Measurements from ENCODE around the gene PAPPA2. TPM values are rescaled to one million over a fixed set of nuclear protein-coding genes. Genes with fewer than 3 reads are reported as not detected.

Gene PAPPA2
- total and polyA plus RNA-seq, 5 donors, result 0.18 to 1.1 (median 0.74) TPM

DNA sequence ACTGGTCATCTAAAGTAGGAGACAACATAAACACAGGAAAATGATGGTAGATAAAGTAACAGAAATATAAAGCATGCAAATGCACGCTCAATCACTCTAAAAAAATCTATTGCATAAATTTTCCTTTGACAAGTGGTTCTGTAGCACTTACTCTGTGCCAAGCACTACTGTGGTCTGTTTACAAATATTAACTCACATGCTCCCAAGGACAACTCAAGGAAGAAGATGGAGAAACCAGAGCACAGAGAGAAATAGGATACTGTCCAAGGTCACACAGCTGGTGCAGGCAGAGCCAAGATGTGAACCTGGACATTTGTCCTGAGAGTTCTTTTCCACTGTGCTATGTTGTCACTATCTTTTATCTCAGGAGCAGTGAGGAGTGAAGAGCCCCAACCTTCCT, 105.2 kb downstream of the PAPPA2 start:
- H3K4me3 ChIP-seq (ENCODE audit: low read length), result no peak overlapping the region
- no peak overlapping the region for H3K27ac ChIP-seq (ENCODE audit: low read length)
- ATAC-seq (no peak), DNase-seq (no peak)
- H3K9me3 ChIP-seq (ENCODE audit: control insufficient read depth, low read length), result no peaks in the 10 kb centered on the region
- H3K27me3 ChIP-seq (ENCODE audit: control insufficient read depth, insufficient read depth), result no peaks in the 10 kb centered on the region
- 74% methylated on average over 1 of the region's 1 CpG for WGBS
- no peaks in the 10 kb centered on the region for H3K4me1 ChIP-seq (ENCODE audit: control insufficient read depth, insufficient read depth, low read length)
- intact Hi-C loops (cut with DNase I), result loop anchor here in 1 of 4 donors (5.0 kb wide), 1 partner anchor 124 kb away; no protein-coding TSS in a partner anchor

DNA sequence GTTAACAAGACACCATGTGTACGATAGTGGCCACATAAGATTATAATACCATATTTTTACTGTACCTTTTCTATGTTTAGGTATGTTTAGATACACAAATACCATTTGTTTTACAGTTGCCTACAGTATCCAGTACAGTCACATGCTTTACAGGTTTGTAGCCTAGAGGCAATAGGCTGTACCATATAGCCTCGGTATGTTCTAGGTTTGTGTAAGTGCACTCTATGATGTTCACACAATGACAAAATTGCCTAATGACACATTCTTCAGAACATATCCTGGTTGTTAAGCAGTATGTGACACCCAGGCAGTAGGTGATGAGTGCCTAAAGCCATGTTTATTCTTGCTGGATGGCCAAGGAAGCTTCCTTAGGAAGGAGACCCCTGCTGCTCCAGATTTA, 111.8 kb downstream of the PAPPA2 start:
- Histone ChIP-seq H3K9me3 (ENCODE audit: control insufficient read depth, low read length) (no peaks in the 10 kb centered on the region), H3K27me3 (ENCODE audit: control insufficient read depth, insufficient read depth) (no peaks in the 10 kb centered on the region), H3K4me3 (ENCODE audit: low read length) (no peak overlapping the region), H3K4me1 (ENCODE audit: control insufficient read depth, insufficient read depth, low read length) (no peaks in the 10 kb centered on the region), H3K27ac (ENCODE audit: low read length) (no peak overlapping the region)
- ATAC-seq, result no peak
- DNase-seq, result no peak
- 91% methylated on average over 2 of the region's 2 CpGs for WGBS
- intact Hi-C loops (cut with DNase I), result loop anchor here in 1 of 4 donors (10.0 kb wide), 1 partner anchor 110 kb away; no protein-coding TSS in a partner anchor

DNA sequence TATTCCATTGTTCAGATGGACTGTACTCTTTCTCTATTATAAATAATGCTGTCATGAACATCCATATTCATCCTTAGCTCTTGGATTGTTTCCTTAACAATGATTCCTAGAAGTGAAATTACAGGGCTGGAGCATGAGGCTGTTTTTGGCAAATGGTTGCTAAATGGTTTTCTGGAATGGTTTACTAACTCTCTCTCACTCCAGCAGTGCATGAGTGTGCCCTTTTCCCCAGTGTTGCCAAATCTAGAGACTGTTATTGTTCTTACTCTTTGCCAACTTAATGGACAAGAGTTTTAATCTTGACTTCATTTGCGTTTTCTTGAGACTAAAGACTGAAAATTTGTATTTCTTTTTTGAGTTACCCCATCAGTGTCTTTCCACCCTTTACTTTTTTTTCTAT, 113.0 kb downstream of the PAPPA2 start:
- intact Hi-C loops (cut with DNase I), result loop anchor here in 1 of 4 donors (10.0 kb wide), 1 partner anchor 109 kb away; no protein-coding TSS in a partner anchor

DNA sequence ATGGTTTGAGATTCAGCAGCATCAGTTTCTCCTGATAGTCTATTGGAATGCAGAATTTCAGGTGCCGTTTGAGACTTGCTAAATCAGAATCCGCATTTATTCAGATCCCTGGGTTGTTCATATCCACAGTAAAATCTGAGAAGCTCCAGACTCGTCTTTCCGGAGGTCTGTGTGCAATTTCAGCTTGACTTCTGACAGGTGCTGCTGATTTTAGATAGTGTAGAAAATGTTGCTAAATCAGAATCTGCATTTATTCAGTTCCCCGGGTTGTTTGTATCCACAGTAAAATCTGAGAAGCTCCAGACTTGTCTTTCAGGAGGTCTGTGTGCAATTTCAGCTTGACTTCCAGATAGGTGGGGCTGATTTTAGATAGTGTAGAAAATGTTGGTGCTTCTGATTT, 113.7 kb downstream of the PAPPA2 start:
- intact Hi-C loops (cut with DNase I), result loop anchor here in 1 of 4 donors (10.0 kb wide), 1 partner anchor 108 kb away; no protein-coding TSS in a partner anchor
- ATAC-seq (no peak), DNase-seq (no peak)
- Histone ChIP-seq H3K9me3 (ENCODE audit: control insufficient read depth, low read length) (no peaks in the 10 kb centered on the region), H3K27ac (ENCODE audit: low read length) (no peak overlapping the region), H3K4me3 (ENCODE audit: low read length) (no peak overlapping the region), H3K4me1 (ENCODE audit: control insufficient read depth, insufficient read depth, low read length) (no peaks in the 10 kb centered on the region), H3K27me3 (ENCODE audit: control insufficient read depth, insufficient read depth) (no peaks in the 10 kb centered on the region)
- 70% methylated on average over 5 of the region's 5 CpGs for WGBS

More for the DNA sequence above, 113.0 kb downstream of the PAPPA2 start:
- Histone ChIP-seq H3K27ac (ENCODE audit: low read length) (no peak overlapping the region), H3K4me1 (ENCODE audit: control insufficient read depth, insufficient read depth, low read length) (no peaks in the 10 kb centered on the region), H3K9me3 (ENCODE audit: control insufficient read depth, low read length) (no peaks in the 10 kb centered on the region), H3K4me3 (ENCODE audit: low read length) (no peak overlapping the region), H3K27me3 (ENCODE audit: control insufficient read depth, insufficient read depth) (no peaks in the 10 kb centered on the region)
- DNase-seq, result no peak
- ATAC-seq, result no peak
- 63% methylated on average over 1 of the region's 1 CpG for WGBS

DNA sequence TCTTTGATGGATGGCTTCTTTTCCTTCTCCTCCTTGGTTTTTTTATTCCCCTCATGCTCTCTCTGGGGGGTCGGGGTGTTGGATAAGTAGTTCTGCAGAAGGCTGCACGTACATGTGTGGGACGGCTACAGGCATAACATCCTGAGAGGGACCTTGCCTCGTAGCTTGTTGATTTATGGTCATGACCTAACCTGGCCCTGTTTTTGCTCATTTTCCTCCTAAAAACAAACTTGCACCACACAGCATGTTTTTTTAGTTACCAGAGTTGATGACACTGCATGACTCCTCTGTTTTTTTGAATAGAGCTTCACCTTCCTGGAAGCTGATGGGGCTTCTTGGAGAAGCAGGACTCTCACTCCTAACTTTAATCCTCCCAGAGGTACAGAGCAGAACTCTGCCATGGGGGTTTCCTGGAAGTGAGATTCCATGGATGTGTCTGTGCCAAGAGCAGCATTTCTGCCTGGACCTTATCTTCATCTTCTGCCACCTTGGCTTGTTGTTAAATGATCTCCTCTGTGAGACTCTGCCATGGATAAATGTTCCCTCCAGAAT, 114.7 kb downstream of the PAPPA2 start:
- no peak for ATAC-seq
- no peaks in the 10 kb centered on the region for H3K27me3 ChIP-seq (ENCODE audit: control insufficient read depth, insufficient read depth)
- H3K4me1 ChIP-seq (ENCODE audit: control insufficient read depth, insufficient read depth, low read length), result no peaks in the 10 kb centered on the region
- no peak overlapping the region for H3K27ac ChIP-seq (ENCODE audit: low read length)
- intact Hi-C loops (cut with DNase I), result loop anchor here in 1 of 4 donors (10.0 kb wide), 1 partner anchor 107 kb away; no protein-coding TSS in a partner anchor
- 38% methylated on average over 4 of the region's 4 CpGs for WGBS
- no peak overlapping the region for H3K4me3 ChIP-seq (ENCODE audit: low read length)
- no peaks in the 10 kb centered on the region for H3K9me3 ChIP-seq (ENCODE audit: control insufficient read depth, low read length)
- DNase-seq, result no peak

DNA sequence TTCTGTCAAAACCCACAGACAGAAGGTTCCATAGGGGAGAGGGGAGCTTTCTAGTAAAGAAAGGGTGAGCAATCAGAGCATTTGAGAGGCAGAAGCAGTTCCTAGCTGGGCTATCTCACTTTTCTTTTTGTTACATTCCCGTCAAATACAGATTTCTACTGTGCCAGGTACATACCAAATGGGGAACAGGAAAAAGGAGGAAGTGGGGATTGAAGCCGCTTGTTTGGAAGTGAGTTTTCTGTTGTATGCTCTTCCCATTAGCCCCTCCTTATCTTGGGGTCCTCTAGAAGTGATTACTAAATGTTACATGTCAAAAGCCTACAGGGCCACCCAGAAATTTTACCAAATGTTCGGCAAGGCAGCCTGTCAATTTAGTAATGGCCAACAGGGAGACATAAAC, 116.1 kb downstream of the PAPPA2 start:
- Histone ChIP-seq H3K4me3 (ENCODE audit: low read length) (no peak overlapping the region), H3K9me3 (ENCODE audit: control insufficient read depth, low read length) (no peaks in the 10 kb centered on the region), H3K27ac (ENCODE audit: low read length) (no peak overlapping the region), H3K27me3 (ENCODE audit: control insufficient read depth, insufficient read depth) (no peaks in the 10 kb centered on the region), H3K4me1 (ENCODE audit: control insufficient read depth, insufficient read depth, low read length) (no peaks in the 10 kb centered on the region)
- DNase-seq, result no peak
- WGBS, result 58% methylated on average over 3 of the region's 3 CpGs
- ATAC-seq, result no peak
- intact Hi-C loops (cut with DNase I), result loop anchor here in 1 of 4 donors (10.0 kb wide), 1 partner anchor 106 kb away; no protein-coding TSS in a partner anchor

DNA sequence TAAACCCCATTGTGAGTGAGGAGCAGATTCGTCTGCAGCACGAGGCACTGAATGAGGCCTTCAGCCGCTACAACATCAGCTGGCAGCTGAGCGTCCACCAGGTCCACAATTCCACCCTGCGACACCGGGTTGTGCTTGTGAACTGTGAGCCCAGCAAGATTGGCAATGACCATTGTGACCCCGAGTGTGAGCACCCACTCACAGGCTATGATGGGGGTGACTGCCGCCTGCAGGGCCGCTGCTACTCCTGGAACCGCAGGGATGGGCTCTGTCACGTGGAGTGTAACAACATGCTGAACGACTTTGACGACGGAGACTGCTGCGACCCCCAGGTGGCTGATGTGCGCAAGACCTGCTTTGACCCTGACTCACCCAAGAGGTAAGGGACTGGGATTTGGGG, 132.2 kb downstream of the PAPPA2 start:
- Histone ChIP-seq H3K27me3 (ENCODE audit: control insufficient read depth, insufficient read depth) (no peaks in the 10 kb centered on the region), H3K27ac (ENCODE audit: low read length) (no peak overlapping the region), H3K4me3 (ENCODE audit: low read length) (no peak overlapping the region), H3K9me3 (ENCODE audit: control insufficient read depth, low read length) (no peaks in the 10 kb centered on the region), H3K4me1 (ENCODE audit: control insufficient read depth, insufficient read depth, low read length) (no peaks in the 10 kb centered on the region)
- WGBS, result 89% methylated on average over 16 of the region's 16 CpGs
- intact Hi-C loops (cut with DNase I), result no loop called here
- no peak for DNase-seq
- ATAC-seq, result no peak

DNA sequence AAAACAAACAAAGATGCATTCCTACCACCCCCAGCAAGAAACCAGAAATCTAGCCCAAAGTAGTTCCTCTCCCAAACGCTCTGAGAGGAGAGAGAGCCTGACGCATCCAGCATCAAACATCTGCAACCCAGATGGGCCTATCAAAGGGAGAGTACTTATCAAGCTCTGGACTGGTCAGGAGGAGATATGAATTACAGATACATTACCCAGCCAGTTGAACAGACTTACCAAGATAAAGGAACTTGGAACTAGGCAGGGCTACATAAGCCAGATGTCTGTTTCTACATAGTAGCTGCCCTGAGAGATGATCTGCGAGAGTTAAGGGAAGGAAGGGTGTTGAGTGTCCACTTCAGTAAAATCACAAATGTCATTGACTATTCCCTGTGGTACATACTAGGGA, 138.4 kb downstream of the PAPPA2 start:
- no peaks in the 10 kb centered on the region for H3K27me3 ChIP-seq (ENCODE audit: control insufficient read depth, insufficient read depth)
- no peak overlapping the region for H3K27ac ChIP-seq (ENCODE audit: low read length)
- H3K9me3 ChIP-seq (ENCODE audit: control insufficient read depth, low read length), result no peaks in the 10 kb centered on the region
- H3K4me3 ChIP-seq (ENCODE audit: low read length), result no peak overlapping the region
- intact Hi-C loops (cut with DNase I), result no loop called here
- no peaks in the 10 kb centered on the region for H3K4me1 ChIP-seq (ENCODE audit: control insufficient read depth, insufficient read depth, low read length)
- DNase-seq (no peak), ATAC-seq (no peak)
- WGBS, result 40% methylated on average over 3 of the region's 3 CpGs

DNA sequence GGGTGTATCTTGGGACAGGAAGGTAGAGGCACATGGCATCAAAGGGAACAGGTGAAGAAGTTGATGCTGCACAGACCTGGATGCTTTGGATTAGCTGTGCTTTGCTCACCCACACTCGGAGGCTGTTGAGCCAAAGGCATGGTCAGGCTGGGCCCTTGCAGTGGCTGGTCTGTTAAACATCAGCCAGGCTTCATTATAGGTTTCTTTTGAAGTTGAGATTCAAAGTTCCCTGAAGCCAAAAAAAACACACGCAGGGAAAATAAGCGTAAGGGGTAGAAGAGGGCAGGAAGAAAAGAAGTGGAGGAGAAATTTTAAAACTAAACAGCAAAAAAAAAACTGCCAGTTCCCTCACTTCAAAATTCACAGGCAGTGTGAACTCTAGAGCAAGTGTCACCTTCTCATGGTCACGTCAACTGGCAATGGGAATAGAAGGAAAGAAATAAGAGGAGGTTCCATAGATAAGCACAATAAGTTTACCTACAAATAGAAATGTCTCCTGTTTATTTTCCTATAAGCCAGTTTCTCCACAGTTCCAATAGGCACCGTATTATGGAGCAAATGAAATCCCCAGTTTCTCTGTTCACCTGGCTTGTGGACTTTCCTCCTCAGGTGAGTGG, 139.5 kb downstream of the PAPPA2 start:
- H3K4me3 ChIP-seq (ENCODE audit: low read length), result no peak overlapping the region
- ATAC-seq (no peak), DNase-seq (no peak)
- no peaks in the 10 kb centered on the region for H3K27me3 ChIP-seq (ENCODE audit: control insufficient read depth, insufficient read depth)
- no peak overlapping the region for H3K27ac ChIP-seq (ENCODE audit: low read length)
- intact Hi-C loops (cut with DNase I), result no loop called here
- 60% methylated on average over 5 of the region's 5 CpGs for WGBS
- H3K4me1 ChIP-seq (ENCODE audit: control insufficient read depth, insufficient read depth, low read length), result no peaks in the 10 kb centered on the region
- H3K9me3 ChIP-seq (ENCODE audit: control insufficient read depth, low read length), result no peaks in the 10 kb centered on the region

DNA sequence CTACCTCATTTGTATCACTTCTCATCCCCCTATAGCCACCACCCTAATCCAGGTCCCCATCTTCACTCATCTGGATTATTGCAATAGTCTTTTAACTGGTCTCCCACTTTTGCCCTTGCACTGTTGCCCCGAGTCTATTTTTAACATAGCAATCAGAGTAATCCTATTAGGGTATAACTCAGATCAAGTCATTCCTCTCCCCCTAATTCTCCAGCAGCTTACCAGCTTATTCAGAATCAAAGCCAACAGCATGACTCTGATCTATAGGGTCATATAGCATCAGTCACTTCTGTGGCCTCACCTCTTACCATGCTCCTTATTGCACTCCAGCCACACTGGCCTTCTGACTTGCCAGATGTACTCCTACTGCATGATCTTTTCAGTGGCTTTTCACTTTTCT, 140.7 kb downstream of the PAPPA2 start:
- intact Hi-C loops (cut with DNase I), result no loop called here
- Histone ChIP-seq H3K4me1 (ENCODE audit: control insufficient read depth, insufficient read depth, low read length) (no peaks in the 10 kb centered on the region), H3K9me3 (ENCODE audit: control insufficient read depth, low read length) (no peaks in the 10 kb centered on the region), H3K27me3 (ENCODE audit: control insufficient read depth, insufficient read depth) (no peaks in the 10 kb centered on the region), H3K27ac (ENCODE audit: low read length) (no peak overlapping the region), H3K4me3 (ENCODE audit: low read length) (no peak overlapping the region)
- ATAC-seq (no peak), DNase-seq (no peak)
- 84% methylated on average over 1 of the region's 1 CpG for WGBS

DNA sequence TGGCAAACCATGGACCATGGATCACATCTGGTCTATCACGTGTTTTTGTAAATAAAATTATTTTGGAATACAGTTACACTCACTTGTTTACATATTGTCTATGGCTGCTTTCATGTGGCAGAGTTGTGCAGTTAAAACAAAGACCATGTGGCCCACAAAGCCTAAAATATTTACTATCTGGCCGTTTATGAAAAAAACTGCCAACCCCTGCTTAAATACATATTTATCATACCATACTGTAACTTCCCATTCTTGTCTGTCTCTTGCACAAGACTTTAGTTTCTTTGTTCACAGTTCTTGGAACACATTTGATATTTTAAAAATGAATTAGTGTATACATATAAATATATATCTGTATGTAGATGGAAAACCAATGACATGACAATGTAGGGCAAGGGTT, 141.5 kb downstream of the PAPPA2 start:
- no peak for DNase-seq
- intact Hi-C loops (cut with DNase I), result no loop called here
- H3K4me1 ChIP-seq (ENCODE audit: control insufficient read depth, insufficient read depth, low read length), result no peaks in the 10 kb centered on the region
- no peak for ATAC-seq
- H3K27ac ChIP-seq (ENCODE audit: low read length), result no peak overlapping the region
- no peaks in the 10 kb centered on the region for H3K27me3 ChIP-seq (ENCODE audit: control insufficient read depth, insufficient read depth)
- no peak overlapping the region for H3K4me3 ChIP-seq (ENCODE audit: low read length)
- WGBS, result 64% methylated on average over 2 of the region's 2 CpGs
- no peaks in the 10 kb centered on the region for H3K9me3 ChIP-seq (ENCODE audit: control insufficient read depth, low read length)
